GM10248 (cell line): ENCODE results near the gene TSPAN14.
A peak's percentile ranks its signal among the peaks of the same experiment; 100 is the strongest.

Experiments used
- CTCF ChIA-PET: fragments of 300-600 bp; sonication (Branson Sonifier 250); formaldehyde crosslinking; extraction: SDS; loops from one replicate; lab custom pipeline; 2021; ENCODE audit warnings: antibody characterized with exemption; lab: Yijun Ruan, JAX
- POLR2A ChIA-PET: fragments of 350-650 bp; sonication (Branson Sonifier 250); formaldehyde crosslinking; extraction: SDS; loops from one replicate; lab custom pipeline; 2020; ENCODE audit warnings: antibody characterized with exemption; lab: Yijun Ruan, JAX
- DNase-seq: peaks from one replicate; pipeline ENCODE4 v3.0.0; 2012; ENCODE audit errors: extremely low spot score
- TF ChIP-seq, protein P1 (sequence below): IDR thresholded peaks from 2 replicates; pipeline ENCODE4 v1.5.1; 2012; ENCODE audit warnings: mild to moderate bottlenecking, low read depth; ENCODE audit errors: extremely low read depth, missing control alignments, control extremely low read depth

TSPAN14 gene

DNA sequence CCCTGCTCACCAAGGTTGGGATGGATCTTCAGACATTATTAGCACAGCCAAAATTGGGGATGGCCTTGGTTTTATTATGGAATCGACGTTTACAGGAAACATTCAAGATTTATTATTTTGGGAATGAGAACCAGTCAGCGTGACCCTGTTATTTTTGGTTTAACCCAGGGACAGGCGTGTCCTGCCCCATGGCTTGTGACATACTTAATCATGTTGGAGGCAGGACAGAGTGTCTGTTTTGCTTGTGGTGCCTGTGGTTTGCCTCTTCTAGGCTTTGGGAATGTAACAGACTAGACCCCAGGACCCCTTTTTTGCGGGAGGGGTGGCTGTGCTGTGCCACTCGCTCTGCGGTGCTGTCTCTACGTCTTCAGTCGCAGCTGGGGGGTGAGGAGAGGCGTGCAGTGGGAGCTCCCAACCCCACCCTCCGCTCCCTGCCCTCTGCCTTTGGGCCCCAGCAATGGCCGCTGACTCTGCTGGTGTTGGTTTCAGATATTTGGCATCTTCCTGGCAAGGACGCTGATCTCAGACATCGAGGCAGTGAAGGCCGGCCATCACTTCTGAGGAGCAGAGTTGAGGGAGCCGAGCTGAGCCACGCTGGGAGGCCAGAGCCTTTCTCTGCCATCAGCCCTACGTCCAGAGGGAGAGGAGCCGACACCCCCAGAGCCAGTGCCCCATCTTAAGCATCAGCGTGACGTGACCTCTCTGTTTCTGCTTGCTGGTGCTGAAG, 63.5 kb downstream of the TSPAN14 start:
- POLR2A ChIA-PET: no interaction called here
- CTCF ChIA-PET: interaction anchor here (1.0 to 27.0 kb wide), 3 partner anchors 12 to 109 kb away, joined by 3 to 1060 read pairs (median 5); partner anchors contain the start of genes PRXL2A and TSPAN14
- DNase-seq: no peak
- TF ChIP-seq, protein P1, sequence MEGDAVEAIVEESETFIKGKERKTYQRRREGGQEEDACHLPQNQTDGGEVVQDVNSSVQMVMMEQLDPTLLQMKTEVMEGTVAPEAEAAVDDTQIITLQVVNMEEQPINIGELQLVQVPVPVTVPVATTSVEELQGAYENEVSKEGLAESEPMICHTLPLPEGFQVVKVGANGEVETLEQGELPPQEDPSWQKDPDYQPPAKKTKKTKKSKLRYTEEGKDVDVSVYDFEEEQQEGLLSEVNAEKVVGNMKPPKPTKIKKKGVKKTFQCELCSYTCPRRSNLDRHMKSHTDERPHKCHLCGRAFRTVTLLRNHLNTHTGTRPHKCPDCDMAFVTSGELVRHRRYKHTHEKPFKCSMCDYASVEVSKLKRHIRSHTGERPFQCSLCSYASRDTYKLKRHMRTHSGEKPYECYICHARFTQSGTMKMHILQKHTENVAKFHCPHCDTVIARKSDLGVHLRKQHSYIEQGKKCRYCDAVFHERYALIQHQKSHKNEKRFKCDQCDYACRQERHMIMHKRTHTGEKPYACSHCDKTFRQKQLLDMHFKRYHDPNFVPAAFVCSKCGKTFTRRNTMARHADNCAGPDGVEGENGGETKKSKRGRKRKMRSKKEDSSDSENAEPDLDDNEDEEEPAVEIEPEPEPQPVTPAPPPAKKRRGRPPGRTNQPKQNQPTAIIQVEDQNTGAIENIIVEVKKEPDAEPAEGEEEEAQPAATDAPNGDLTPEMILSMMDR: no peak

DNA sequence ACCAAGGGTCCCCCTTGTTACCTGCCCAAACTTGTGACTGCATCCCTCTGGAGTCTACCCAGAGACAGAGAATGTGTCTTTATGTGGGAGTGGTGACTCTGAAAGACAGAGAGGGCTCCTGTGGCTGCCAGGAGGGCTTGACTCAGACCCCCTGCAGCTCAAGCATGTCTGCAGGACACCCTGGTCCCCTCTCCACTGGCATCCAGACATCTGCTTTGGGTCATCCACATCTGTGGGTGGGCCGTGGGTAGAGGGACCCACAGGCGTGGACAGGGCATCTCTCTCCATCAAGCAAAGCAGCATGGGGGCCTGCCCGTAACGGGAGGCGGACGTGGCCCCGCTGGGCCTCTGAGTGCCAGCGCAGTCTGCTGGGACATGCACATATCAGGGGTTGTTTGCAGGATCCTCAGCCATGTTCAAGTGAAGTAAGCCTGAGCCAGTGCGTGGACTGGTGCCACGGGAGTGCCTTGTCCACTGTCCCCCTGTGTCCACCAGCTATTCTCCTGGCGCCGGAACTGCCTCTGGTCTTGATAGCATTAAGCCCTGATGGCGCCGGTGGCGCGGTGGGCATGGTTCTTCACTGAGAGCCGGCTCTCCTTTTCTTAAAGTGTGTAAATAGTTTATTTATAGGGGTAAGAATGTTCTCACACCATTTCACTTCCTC, 64.2 kb downstream of the TSPAN14 start:
- TF ChIP-seq, protein P1: no peak
- ChIA-PET POLR2A (no interaction called here), CTCF (interaction anchor here (1.0 to 27.0 kb wide), 3 partner anchors 13 to 110 kb away, joined by 3 to 1060 read pairs (median 5); partner anchors contain the start of genes PRXL2A and TSPAN14)
- DNase-seq: peak; percentile 56

DNA sequence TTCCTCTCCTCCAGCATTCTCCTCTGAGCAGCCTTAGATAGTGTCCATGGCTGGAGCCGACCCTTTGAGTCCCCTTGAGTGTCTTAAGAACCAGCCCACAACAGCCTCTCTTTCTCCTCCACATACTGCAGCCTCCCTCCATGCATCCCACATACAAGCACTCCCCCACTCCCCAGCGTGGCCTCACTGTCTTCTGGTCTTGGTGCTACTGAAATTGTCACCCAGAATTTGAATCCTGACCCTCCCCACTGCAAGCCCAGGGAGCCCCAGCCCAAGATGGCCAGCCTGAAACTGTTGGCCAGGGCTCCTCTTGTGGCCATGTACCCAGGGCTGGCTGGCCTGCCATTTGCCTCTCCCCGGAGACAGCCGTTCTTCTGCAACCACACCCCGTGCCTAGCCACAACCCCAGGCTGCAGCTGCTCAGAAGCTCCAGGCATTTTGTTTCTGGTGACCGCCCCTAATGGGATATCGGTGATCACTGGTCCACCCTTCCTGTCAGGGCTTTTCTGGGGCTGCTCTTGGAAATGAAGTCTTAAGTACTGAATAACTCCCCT, 64.8 kb downstream of the TSPAN14 start:
- DNase-seq: no peak
- ChIA-PET CTCF (interaction anchor here (1.0 to 27.0 kb wide), 4 partner anchors 13 to 111 kb away, joined by 3 to 1060 read pairs (median 10); partner anchors contain the start of genes PRXL2A and TSPAN14), POLR2A (no interaction called here)
- TF ChIP-seq, protein P1: no peak

DNA sequence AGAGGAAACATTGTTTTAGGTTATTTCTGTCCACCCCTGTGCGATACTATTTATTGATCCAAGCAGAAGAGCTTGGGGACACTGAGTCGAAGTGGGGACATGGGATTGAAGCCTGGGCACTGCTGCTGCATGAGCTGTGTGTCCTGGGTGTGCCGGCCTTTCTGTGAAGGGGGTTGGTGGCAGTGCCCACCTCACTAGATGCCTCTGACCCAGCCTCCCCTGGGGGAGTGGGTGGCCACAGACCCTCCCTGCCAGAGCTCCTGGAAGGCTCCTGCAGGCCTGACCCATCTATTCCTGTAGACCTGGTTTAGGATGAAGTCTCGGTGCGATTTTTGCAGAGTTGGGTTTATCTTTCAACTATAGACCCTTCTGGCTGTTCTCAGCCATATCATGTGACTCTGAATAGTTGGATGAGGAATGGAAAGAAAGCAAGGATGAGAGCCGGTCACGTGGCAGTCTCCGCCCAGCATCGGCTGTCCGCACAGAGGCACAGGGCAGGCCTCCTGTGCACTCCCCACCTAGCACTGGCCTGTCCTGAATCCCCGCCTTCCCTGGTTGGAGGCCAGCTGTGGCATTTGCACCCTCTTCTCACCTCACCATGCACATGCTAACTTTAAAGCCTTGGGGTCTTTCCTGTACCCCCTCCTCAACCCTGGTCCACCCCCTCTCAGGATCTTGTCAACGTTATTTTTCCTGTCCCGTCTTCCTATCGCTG, 66.0 kb downstream of the TSPAN14 start:
- DNase-seq: no peak
- CTCF ChIA-PET: interaction anchor here (1.1 to 27.0 kb wide), 3 partner anchors 14 to 67 kb away, joined by 3 to 1060 read pairs (median 15); partner anchors contain the start of gene TSPAN14
- TF ChIP-seq, protein P1: no peak
- POLR2A ChIA-PET: no interaction called here

DNA sequence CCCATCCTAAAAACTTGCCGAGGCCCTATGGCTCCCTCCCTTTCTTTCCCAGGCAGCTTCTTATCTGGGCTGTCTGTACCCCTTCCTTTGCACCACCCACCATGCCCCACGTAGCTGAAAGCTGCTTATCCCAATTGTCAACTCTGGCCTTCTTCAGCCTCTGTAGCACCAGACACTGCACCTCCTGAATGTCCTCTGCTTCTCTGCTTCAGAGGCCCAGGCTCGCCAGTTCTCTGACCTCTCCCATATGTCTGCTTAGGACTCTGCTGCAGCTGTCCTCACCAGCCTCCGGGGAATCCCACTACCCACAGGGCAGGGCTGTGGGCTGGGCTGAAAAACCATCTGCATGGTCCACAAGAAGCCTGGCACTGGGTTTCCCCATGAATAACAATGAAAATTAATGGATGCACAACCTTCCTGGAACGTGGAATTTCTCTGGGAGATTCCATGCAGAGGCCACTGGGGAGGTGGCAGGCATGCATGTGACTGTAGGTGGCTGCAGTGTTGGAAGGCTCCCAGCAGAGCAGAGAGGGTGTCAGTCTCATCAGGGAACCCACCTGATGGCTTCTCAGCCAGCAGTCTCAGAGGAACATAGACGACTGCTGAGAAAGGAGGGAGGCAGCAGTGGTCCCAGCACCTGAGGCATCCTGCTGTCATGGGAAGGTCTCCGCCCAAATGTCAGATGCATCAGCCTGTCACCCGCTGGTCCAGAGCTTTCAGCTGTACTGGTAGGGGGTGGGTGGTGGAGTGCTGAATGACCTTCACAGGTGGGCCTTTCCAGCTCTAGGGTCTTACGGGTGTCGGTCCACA, 66.8 kb downstream of the TSPAN14 start:
- no peak for DNase-seq
- TF ChIP-seq, protein P1: no peak
- POLR2A ChIA-PET: no interaction called here
- CTCF ChIA-PET: interaction anchor here (1.1 to 27.0 kb wide), 3 partner anchors 15 to 67 kb away, joined by 3 to 1060 read pairs (median 15); partner anchors contain the start of gene TSPAN14
